Left lobe of liver (tissue), 2 donors: Measurements from ENCODE around the gene VGLL4. TPM values are rescaled to one million over a fixed set of nuclear protein-coding genes. Genes with fewer than 3 reads are reported as not detected.

Source experiments
- ATAC-seq: fragments of 200-7000 bp; cut with Tn5 transposase; one replicate; pipeline ENCODE4 v1.9.1; 2020; ENCODE audit warnings: mild to moderate bottlenecking, moderate library complexity
- DNase-seq: peaks from one replicate; pipeline ENCODE4 v3.0.0-alpha.2; 2020; ENCODE audit warnings: low spot score
- total RNA-seq: library from RNA; stranded (reverse); gene quantifications from one replicate; pipeline ENCODE4 v1.2.1, GENCODE V29; 2021
- donor health status: DM: no; HTN: no; CAD: no; lungs with moderate emphysema.
- donor health status: DM: no; HTN: yes; CAD: no.

Gene VGLL4
- total RNA-seq, 1 donor from 2014 or later, result 13.8 TPM

- no peak for DNase-seq
- ATAC-seq, result no peak
Measured at GRCh38 chr3:11631820-11632219, 11.9 kb downstream of the VGLL4 start.

- no peak for ATAC-seq
Measured at GRCh38 chr3:11629716-11630115, 14.0 kb downstream of the VGLL4 start.

GRCh38 chr3:11627612-11628011, 16.1 kb downstream of the VGLL4 start:
- ATAC-seq (no peak), DNase-seq (no peak)

More at GRCh38 chr3:11629716-11630115, 14.0 kb downstream of the VGLL4 start:
- no peak for DNase-seq

DNA sequence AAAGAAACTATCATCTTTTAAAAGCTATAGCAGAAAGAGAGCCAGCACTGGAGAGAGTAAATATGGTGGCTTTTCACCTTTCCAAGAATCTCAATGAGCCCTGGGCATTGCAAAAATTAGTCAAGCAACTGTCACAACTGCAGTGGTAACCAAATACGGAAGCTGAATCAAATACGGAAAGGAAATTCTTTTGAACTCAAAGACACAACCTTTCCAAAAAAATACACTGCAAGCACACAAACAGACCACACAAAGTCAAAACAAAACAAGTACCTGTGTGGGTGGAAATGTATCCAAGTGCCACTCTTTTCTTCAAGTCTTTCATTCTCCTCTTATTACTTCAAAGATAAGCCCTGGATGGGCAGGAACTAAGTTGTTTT, 17.6 kb downstream of the VGLL4 start:
- ATAC-seq (peak; percentile 53), DNase-seq (no peak)

DNA sequence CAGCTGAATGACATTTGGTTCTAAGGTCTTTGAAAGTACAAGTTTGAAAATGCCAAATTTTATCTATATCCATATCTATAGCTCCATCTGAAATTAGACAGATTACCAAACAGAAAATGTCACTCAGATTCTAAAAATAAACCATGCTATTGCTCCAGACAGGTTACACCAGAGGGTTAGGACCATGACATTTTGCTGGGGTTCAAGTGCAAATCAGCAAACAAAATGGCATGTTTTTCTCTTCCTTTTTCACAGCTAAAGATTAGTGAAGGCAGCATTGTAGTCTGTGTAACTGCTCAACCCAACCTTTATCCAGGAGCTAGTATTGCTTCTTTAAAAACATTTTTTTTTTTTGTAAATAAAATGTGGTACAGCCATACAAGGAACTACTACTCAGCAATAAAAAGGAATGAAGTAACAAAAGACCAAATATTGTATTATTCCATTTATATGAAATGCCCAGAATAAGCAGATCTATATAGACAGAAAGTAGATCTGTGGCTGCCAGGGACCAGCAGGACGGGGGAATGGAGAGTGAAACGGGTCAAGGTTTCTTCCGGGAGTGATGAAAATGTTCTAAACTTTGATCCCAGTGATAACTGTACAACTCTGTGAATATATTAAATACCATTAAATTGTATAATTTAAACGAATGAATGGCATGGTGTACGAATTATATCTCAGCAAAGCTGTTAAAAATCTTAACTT, 18.2 kb downstream of the VGLL4 start:
- DNase-seq, result no peak
- peak; percentile 85 for ATAC-seq

DNA sequence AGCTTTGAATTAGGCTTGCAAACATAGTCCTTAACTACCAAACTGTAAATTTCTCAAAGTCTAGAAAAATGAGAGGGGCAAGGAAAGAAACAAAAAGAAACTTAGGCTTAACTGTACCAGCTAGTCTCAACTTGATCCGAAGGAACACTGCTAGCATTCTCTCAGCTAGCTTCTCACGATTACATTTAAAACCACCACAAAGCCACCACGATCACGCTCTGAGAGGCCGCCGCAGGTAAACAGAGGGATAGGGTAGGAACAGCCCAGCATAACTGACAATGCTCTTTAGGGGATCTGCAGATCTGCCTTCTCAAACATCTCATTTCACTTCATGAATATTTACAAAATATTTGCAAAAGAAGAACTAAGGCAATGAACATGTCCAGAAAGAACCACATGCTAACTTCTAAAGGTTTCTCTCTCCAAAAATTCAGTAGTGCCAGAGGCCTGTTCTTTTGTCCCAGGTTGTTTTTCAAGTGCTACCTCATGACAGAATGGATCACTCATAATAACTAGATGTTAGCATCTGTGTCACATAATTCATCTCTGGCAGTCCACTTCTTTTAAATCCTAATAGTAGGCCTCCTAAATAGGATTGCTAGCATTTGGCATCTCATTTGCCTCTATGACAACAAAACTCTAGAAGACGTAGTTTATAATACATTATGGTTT, 18.9 kb downstream of the VGLL4 start:
- ATAC-seq, result no peak

DNA sequence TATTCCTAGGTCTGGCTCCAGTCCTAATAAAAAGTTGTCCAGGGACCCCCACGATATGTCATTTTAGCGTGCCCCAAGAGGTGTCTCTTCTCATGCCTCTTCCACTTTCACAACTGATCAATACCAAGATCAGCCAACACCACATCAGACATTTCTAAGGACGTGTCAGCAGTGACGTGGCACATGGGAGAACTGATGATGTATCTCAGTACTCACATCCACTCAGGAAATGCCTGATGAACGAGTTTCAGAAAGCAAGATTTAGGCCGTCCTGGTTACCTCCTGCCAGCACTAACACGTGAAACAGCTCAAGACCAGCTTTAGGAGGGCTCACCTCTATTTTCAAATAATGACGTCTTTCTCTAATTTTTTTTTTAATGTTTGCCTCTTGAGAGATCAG, 19.6 kb downstream of the VGLL4 start:
- DNase-seq, result no peak
- ATAC-seq, result no peak

More for the DNA sequence above, 18.9 kb downstream of the VGLL4 start:
- DNase-seq, result no peak

DNA sequence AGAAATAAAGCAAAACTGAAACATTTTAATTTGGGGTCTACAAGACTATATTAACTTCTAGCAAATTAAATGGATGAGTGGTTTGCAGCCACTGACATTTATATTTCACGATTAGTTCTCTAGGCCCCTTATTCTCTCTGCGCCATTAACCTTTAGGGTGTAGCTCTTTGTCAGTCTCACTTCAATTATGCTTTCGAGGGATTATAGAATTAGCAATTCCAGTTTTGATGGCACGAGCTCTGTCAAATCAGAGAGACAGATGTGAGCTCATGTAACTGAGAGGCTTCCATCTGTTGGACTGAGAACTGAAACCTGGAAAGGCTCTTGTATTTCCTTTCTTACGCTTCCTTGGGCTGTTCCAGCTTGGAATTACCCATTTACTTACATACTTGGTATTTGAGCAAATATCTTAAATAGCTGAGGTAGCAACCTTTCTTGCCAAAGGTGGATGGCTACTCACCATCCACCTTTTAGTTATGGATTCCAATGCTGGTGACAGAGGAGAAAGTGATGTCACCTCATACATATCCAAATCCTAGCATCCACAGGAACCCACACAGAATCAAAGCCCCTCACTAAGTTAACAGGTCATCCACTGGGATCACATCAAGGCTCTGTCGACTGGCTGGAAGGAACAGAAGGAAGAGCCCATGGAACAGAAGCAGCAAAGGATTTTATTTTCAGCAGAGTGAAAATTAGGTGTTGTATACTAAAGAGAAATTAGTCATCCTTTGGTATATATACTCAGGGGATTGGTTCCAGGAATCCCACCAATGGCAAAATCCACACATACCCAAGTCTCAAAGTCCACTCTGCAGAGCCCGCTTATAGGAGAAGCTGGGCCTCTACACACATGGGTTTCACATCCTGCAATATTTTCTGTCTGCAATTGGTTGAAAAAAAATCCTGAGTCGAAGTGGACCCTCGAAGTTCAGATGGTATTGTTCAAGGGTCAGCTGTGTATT, 20.8 kb downstream of the VGLL4 start:
- DNase-seq, result no peak
- ATAC-seq, result no peak

- DNase-seq, result no peak
- ATAC-seq, result no peak
Measured at GRCh38 chr3:11621077-11621476, 22.6 kb downstream of the VGLL4 start.

DNA sequence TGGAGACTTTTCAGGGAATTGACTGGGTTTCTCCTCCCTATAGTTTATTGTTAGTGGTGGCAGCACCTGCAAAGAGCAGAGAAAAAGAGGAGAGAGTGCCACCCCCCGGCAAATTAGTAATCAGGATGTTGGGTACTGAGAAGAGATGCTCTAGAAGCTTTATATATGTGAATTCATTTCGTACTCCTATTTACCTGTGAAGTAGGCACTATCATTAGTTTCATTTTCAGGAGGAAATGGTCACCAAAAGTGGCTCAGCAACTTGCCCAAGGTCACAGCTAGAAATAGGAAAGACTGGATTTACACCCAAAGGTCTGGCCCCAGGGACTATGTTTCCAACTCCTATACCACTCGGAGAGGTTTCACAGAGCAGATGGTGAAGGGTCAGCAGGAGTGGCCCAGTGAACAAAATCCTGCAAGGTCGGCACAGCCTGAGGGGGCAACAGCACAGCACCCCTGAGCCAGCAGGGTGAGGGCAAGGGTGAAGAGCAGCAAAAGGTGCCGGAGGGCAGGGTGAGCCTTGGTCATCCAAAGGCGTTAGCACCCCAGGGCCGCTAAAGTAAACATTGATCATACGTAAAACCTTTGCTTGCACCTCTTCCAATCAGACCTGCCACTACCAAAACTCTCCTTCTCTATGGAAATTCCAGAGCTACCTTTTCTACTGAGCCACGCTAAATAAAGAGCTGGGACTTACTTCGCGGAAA, 23.6 kb downstream of the VGLL4 start:
- DNase-seq (no peak), ATAC-seq (no peak)

DNA sequence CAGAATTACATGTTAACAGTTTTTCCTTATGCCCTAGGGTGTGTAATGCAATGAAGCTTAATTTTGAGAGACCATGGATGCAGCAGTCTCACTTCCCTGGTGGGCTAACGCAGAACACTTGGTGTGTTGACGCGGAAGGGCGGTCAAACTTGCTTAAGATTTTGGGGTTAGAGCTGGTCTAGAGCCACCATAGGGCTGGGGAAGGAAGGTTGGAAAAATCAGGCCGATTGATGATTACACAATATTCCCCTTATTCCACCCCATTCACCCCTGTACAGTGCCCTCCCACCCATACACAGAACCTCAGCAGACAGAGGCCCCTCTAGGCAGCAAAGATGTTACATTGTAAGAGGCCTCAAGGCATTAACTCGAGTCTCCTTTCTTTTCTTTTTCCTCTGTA, 24.3 kb downstream of the VGLL4 start:
- DNase-seq (no peak), ATAC-seq (no peak)

GRCh38 chr3:11618904-11619303, 24.8 kb downstream of the VGLL4 start:
- ATAC-seq (no peak), DNase-seq (no peak)

DNA sequence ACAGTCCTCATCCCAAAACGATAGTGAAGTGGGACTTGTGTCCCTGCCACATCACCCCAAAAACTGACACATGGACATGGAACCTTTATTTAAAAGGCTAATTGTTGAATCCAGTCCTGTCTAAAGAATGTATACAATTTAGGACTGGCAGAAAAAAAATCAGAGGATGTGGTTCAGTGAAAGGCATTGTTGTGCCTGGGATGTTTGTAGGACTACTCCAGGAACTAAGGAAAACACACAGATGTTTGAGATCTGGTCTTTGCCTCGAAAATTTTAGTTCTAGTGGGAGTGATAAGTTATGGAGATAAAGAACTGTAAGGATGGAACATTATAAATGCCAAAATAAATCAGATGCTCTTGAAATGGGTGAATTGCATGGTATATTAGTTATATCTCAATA, 27.2 kb downstream of the VGLL4 start:
- ATAC-seq (no peak), DNase-seq (no peak)

DNA sequence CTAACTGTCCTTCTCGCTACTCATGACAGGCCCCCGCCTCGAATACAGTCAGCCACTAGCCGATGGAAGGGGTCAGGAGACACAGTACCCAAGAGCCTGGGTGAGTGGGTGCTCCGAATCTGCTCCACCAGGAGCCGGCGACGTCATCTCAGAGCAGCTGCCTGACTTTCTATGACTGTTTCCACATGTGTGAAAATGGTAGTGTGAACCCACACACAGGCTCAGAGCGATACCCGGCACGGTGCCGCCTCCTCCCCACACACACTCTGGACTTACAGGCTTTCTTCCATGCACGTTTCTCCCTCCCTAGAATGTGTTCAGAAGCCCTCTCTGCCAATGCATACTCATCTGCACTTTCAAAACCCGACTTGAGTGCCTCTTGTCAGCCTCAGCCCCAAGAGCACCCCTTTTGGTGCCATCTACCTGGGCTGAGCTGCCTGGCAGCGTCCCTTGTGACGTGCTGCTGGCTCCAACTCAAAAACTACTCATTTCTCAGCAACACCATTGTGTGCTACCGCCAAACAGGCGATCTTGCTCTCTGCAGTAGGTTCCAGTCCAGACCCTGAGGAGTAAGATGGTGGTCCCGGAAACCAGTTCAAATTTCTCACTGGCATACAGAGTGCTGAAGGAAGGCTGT, 29.7 kb downstream of the VGLL4 start:
- DNase-seq (no peak), ATAC-seq (no peak)

DNA sequence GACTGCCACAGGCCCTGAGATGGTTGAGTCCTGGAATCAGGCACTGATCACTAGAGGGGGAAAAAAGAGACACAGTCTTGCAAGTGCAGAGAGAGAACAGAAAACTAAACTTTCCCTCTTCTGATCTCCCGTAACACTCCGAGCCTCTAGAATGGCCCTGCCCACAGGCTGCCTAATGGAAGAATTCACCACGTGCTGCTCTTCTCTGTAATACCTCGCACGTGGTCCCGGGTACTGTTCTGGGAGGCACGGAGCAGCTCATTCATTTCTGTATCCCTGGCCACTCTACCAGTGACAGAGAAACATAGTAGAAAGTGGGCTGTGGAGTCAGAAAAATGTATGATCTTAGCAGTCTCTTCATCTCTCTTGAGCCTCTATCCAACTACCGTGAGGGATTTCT, 30.4 kb downstream of the VGLL4 start:
- ATAC-seq, result no peak
- no peak for DNase-seq

GRCh38 chr3:11612515-11613188, 31.1 kb downstream of the VGLL4 start:
- peak; percentile 20 for ATAC-seq

GRCh38 chr3:11611341-11611799, 32.3 kb downstream of the VGLL4 start:
- ATAC-seq, result no peak

More at GRCh38 chr3:11612515-11613188, 31.1 kb downstream of the VGLL4 start:
- no peak for DNase-seq

GRCh38 chr3:11610700-11611275, 32.9 kb downstream of the VGLL4 start:
- ATAC-seq (no peak), DNase-seq (no peak)

More at GRCh38 chr3:11611341-11611799, 32.3 kb downstream of the VGLL4 start:
- DNase-seq, result no peak

GRCh38 chr3:11610044-11610671, 33.6 kb downstream of the VGLL4 start:
- DNase-seq (no peak), ATAC-seq (no peak)
